C4-2B (cell line): ENCODE data around the gene MCM3.

Source experiments
- H3K27ac ChIP-seq: fragments of 450-650 bp; 2 replicates; pipeline ENCODE4 v1.5.1; 2017
- ZFX ChIP-seq: fragments of 450-650 bp; IDR thresholded peaks from 2 replicates; pipeline ENCODE4 v1.6.1; 2017
- TF ChIP-seq, protein P1 (sequence below): fragments of 450-650 bp; conservative IDR thresholded peaks from 2 replicates; pipeline ENCODE4 v1.5.1; 2017; ENCODE audit warnings: mild to moderate bottlenecking

Gene MCM3

GRCh38 chr6:52261229-52261628 lies 23.3 kb downstream of the MCM3 start:
- no peak overlapping the region for H3K27ac ChIP-seq

DNA sequence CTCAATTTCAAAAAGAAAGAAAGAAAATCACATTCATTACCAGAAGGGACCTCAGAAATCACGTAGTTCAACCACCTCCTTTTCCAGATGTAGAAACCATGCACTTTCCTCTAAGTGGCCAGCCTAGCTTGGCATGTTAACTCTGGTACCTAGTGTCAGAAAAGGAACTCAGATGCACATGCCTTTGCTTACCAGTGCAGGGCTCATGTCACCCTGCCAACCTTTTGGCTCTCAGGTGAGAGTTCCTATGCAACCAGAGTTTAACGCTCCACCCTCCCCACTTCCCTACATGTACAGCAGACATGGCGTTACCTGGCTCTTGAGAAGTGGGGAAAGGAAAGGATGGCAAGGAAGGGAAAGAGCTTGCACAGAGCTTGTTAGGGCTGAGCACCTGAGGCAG lies 23.9 kb downstream of the MCM3 start:
- no peak overlapping the region for H3K27ac ChIP-seq
- TF ChIP-seq, protein P1, sequence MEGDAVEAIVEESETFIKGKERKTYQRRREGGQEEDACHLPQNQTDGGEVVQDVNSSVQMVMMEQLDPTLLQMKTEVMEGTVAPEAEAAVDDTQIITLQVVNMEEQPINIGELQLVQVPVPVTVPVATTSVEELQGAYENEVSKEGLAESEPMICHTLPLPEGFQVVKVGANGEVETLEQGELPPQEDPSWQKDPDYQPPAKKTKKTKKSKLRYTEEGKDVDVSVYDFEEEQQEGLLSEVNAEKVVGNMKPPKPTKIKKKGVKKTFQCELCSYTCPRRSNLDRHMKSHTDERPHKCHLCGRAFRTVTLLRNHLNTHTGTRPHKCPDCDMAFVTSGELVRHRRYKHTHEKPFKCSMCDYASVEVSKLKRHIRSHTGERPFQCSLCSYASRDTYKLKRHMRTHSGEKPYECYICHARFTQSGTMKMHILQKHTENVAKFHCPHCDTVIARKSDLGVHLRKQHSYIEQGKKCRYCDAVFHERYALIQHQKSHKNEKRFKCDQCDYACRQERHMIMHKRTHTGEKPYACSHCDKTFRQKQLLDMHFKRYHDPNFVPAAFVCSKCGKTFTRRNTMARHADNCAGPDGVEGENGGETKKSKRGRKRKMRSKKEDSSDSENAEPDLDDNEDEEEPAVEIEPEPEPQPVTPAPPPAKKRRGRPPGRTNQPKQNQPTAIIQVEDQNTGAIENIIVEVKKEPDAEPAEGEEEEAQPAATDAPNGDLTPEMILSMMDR: no peak
- TF ChIP-seq ZFX: no peak

More at GRCh38 chr6:52261229-52261628, 23.3 kb downstream of the MCM3 start:
- TF ChIP-seq, protein P1: no peak
- TF ChIP-seq ZFX: no peak

DNA sequence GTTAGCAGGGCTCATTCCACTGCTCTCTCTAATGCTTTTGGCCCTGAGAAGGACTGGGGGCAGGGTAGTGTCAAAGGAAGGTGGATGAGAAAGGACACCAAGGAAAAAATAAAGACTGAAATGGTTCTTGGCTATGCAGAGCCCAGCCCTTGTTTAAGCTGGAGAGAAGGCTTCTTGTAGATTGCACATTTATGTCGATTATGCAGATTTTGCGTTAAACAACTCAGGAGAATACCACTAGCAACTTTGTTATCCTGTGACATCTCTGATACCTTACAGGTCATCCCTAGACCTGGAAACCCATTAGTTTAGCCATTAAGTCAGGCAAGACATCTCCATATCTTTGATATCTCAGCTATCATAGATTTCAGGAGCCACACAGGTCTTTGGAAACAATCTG lies 29.1 kb downstream of the MCM3 start:
- no peak for TF ChIP-seq ZFX
- TF ChIP-seq, protein P1: no peak
- H3K27ac ChIP-seq: no peak overlapping the region

GRCh38 chr6:52254731-52255378 lies 29.7 kb downstream of the MCM3 start:
- no peak for TF ChIP-seq ZFX
- TF ChIP-seq, protein P1: no peak
- no peak overlapping the region for H3K27ac ChIP-seq

DNA sequence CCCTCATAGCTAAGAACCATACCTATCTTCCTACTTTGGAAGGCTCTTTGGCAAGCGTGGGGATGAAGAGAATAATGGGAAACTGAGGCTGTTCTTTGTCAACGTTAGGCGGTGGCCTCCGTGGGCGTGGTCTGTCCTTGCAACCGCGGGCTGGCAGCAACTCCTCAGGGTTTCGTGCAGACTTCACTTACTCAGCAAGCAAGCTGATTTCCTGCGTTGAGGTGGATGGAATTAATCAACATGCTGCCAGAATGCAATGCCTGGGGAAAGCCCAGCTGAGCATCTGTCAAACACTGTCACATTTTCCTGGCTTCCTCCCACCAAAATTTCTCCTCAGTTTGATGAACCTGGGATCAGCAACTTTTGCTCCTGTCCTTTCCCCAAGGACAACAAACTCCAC lies 31.0 kb downstream of the MCM3 start:
- TF ChIP-seq, protein P1: no peak
- no peak for TF ChIP-seq ZFX
- H3K27ac ChIP-seq: no peak overlapping the region

- H3K27ac ChIP-seq: no peak overlapping the region
- no peak for TF ChIP-seq ZFX
- TF ChIP-seq, protein P1: no peak
Measured at GRCh38 chr6:52251113-52251512, 33.4 kb downstream of the MCM3 start.

GRCh38 chr6:52249078-52249477 lies 35.5 kb downstream of the MCM3 start:
- H3K27ac ChIP-seq: no peak overlapping the region
- TF ChIP-seq, protein P1: no peak
- no peak for TF ChIP-seq ZFX
